WTC11 (cell line): ENCODE data around the gene MCM3AP. TPM values are rescaled to one million over a fixed set of nuclear protein-coding genes. Genes with fewer than 3 reads are reported as not detected.

Experiments
- ATAC-seq: fragments of 200-7000 bp; cut with Tn5 transposase; 2 replicates; pipeline ENCODE4 v1.10.0; 2021; ENCODE audit warnings: mild to moderate bottlenecking, moderate library complexity
- CTCF ChIA-PET: fragments of 300-600 bp; sonication (Branson Sonifier 250); formaldehyde crosslinking; loops from one replicate; lab custom pipeline; 2021; ENCODE audit warnings: antibody characterized with exemption; lab: Charles Lee
- POLR2A ChIA-PET: fragments of 350-600 bp; sonication (Branson Sonifier 250); formaldehyde crosslinking; loops from one replicate; lab custom pipeline; 2021; ENCODE audit warnings: antibody characterized with exemption; lab: Charles Lee
- DNase-seq: peaks from one replicate; pipeline ENCODE4 v3.0.0; 2021; ENCODE audit warnings: low spot score
- H3K27ac Mint-ChIP-seq: 2 replicates; pipeline ENCODE4 v1.8.0; 2021; ENCODE audit warnings: mixed read lengths
- H3K27me3 Mint-ChIP-seq: 2 replicates; pipeline ENCODE4 v1.8.0; 2021; ENCODE audit warnings: low read depth, mild to moderate bottlenecking, moderate library complexity, mixed read lengths
- H3K36me3 Mint-ChIP-seq: 2 replicates; pipeline ENCODE4 v1.8.0; 2021; ENCODE audit warnings: mixed read lengths
- H3K4me1 Mint-ChIP-seq: 2 replicates; pipeline ENCODE4 v1.8.0; 2022; ENCODE audit warnings: mixed read lengths
- H3K4me3 Mint-ChIP-seq: 2 replicates; pipeline ENCODE4 v1.8.0; 2021; ENCODE audit warnings: mild to moderate bottlenecking, moderate library complexity, mixed read lengths
- H3K9me3 Mint-ChIP-seq: 2 replicates; pipeline ENCODE4 v1.8.0; 2021; ENCODE audit warnings: mixed read lengths
- CBFB ChIP-seq: sonication (generic); formaldehyde crosslinking; IDR thresholded peaks from 2 replicates; pipeline ENCODE4 v1.8.1; 2022; ENCODE audit warnings: mild to moderate bottlenecking, low read depth, missing genetic modification reagents
- E2F5 ChIP-seq: sonication (generic); formaldehyde crosslinking; IDR thresholded peaks from 2 replicates; pipeline ENCODE4 v1.8.1; 2022; ENCODE audit warnings: mild to moderate bottlenecking, moderate library complexity, missing genetic modification reagents
- ELF4 ChIP-seq: sonication (generic); formaldehyde crosslinking; IDR thresholded peaks from 2 replicates; pipeline ENCODE4 v1.8.1; 2022; ENCODE audit warnings: low read depth, mild to moderate bottlenecking, moderate library complexity, missing genetic modification reagents
- FOXP4 ChIP-seq: sonication (generic); formaldehyde crosslinking; IDR thresholded peaks from 2 replicates; pipeline ENCODE4 v1.8.0; 2022; ENCODE audit warnings: mild to moderate bottlenecking, missing genetic modification reagents
- GABPB1 ChIP-seq: sonication (generic); formaldehyde crosslinking; IDR thresholded peaks from 2 replicates; pipeline ENCODE4 v1.8.1; 2023; ENCODE audit warnings: mild to moderate bottlenecking, missing genetic modification reagents
- GTF2I ChIP-seq: fragments of 250-450 bp; sonication (Bioruptor Pico); conservative IDR thresholded peaks from 2 replicates; pipeline ENCODE4 v1.4.0; 2021; ENCODE audit warnings: mild to moderate bottlenecking
- HMGA2 ChIP-seq: fragments of 250-450 bp; sonication (Bioruptor Pico); IDR thresholded peaks from 2 replicates; pipeline ENCODE4 v1.4.0; 2021; ENCODE audit warnings: mild to moderate bottlenecking, moderate library complexity
- IRF1 ChIP-seq: sonication (generic); formaldehyde crosslinking; IDR thresholded peaks from 2 replicates; pipeline ENCODE4 v1.8.0; 2023; ENCODE audit warnings: missing genetic modification reagents
- IRF2 ChIP-seq: sonication (generic); formaldehyde crosslinking; IDR thresholded peaks from 2 replicates; pipeline ENCODE4 v1.8.0; 2022; ENCODE audit warnings: low read depth, missing genetic modification reagents, borderline replicate concordance
- KAT7 ChIP-seq: sonication (generic); formaldehyde crosslinking; IDR thresholded peaks from 2 replicates; pipeline ENCODE4 v1.8.1; 2023; ENCODE audit warnings: missing genetic modification reagents, mild to moderate bottlenecking, borderline replicate concordance
- NFATC4 ChIP-seq: fragments of 250-450 bp; sonication (Bioruptor Pico); IDR thresholded peaks from 2 replicates; pipeline ENCODE4 v1.9.0; 2021; ENCODE audit warnings: mild to moderate bottlenecking
- NFE2L1 ChIP-seq: sonication (generic); formaldehyde crosslinking; IDR thresholded peaks from 2 replicates; pipeline ENCODE4 v1.8.1; 2023; ENCODE audit warnings: missing genetic modification reagents
- NR1H2 ChIP-seq: sonication (generic); formaldehyde crosslinking; IDR thresholded peaks from 2 replicates; pipeline ENCODE4 v1.9.0; 2021; ENCODE audit warnings: mild to moderate bottlenecking, moderate library complexity, missing genetic modification reagents
- NR2C2 ChIP-seq: sonication (generic); formaldehyde crosslinking; IDR thresholded peaks from 2 replicates; pipeline ENCODE4 v1.8.0; 2022; ENCODE audit warnings: mild to moderate bottlenecking, missing genetic modification reagents
- PRDM15 ChIP-seq: sonication (generic); formaldehyde crosslinking; IDR thresholded peaks from 2 replicates; pipeline ENCODE4 v1.8.0; 2022; ENCODE audit warnings: missing genetic modification reagents
- SMAD3 ChIP-seq: sonication (generic); formaldehyde crosslinking; IDR thresholded peaks from 2 replicates; pipeline ENCODE4 v1.8.0; 2022; ENCODE audit warnings: missing genetic modification reagents, mild to moderate bottlenecking, borderline replicate concordance
- SP1 ChIP-seq: sonication (generic); formaldehyde crosslinking; conservative IDR thresholded peaks from 2 replicates; pipeline ENCODE4 v1.8.1; 2022; ENCODE audit warnings: missing genetic modification reagents
- STAT6 ChIP-seq: sonication (generic); formaldehyde crosslinking; conservative IDR thresholded peaks from 2 replicates; pipeline ENCODE4 v1.8.1; 2023; ENCODE audit warnings: mild to moderate bottlenecking, low read depth, missing genetic modification reagents, moderate library complexity
- TP53 ChIP-seq: sonication (generic); formaldehyde crosslinking; IDR thresholded peaks from 2 replicates; pipeline ENCODE4 v1.8.1; 2023; ENCODE audit warnings: mild to moderate bottlenecking, missing genetic modification reagents
- ZBTB43 ChIP-seq: sonication (generic); formaldehyde crosslinking; IDR thresholded peaks from 2 replicates; pipeline ENCODE4 v1.8.1; 2023; ENCODE audit warnings: mild to moderate bottlenecking, missing genetic modification reagents
- ZNF232 ChIP-seq: sonication (generic); formaldehyde crosslinking; IDR thresholded peaks from 2 replicates; pipeline ENCODE4 v1.8.0; 2022; ENCODE audit warnings: mild to moderate bottlenecking, missing genetic modification reagents
- ZNF512 ChIP-seq: sonication (generic); formaldehyde crosslinking; IDR thresholded peaks from 2 replicates; pipeline ENCODE4 v1.8.1; 2022; ENCODE audit warnings: missing genetic modification reagents, borderline replicate concordance
- total RNA-seq: library from RNA; stranded (reverse); gene quantifications from 3 replicates; pipeline ENCODE4 v1.2.3, GENCODE V29; 2021

MCM3AP gene
- total RNA-seq, 1 experiment from 2014 or later = 167 TPM

- TF ChIP-seq ZBTB43 (CRISPR knock-in tag) = no peak
- no peak for TF ChIP-seq CBFB
- TF ChIP-seq PRDM15 (CRISPR knock-in tag) = peak; percentile 78
- TF ChIP-seq, all 79 proteins: peak for 3
Observed at GRCh38 chr21:46325073-46325912, 39.9 kb upstream of the MCM3AP start (continued).

- CTCF ChIA-PET = interaction anchor here (0.6 to 1.8 kb wide), 4 partner anchors 87 to 343 kb away, joined by 3 to 4 read pairs (median 4); no protein-coding TSS in a partner anchor
- POLR2A ChIA-PET = no interaction called here
- Mint-ChIP-seq H3K4me1 (peaks cover 32% of the 10 kb centered on the region), H3K27ac (no peak overlapping the region), H3K4me3 (peak overlapping the region; percentile 96), H3K36me3 (peaks cover 35% of the 10 kb centered on the region), H3K9me3 (no peaks in the 10 kb centered on the region), H3K27me3 (no peaks in the 10 kb centered on the region)
- DNase-seq = peak; percentile 85
- ATAC-seq = peak; percentile 70
- TF ChIP-seq GABPB1 (CRISPR knock-in tag) (no peak; the same call in 1 of the 2 replicates), KAT7 (CRISPR knock-in tag) (no peak), NR1H2 (CRISPR knock-in tag) (no peak), TP53 (CRISPR knock-in tag) (0 out of 2 replicates have a peak, but pooled peaks have one; percentile 37), STAT6 (no peak), IRF2 (CRISPR knock-in tag) (no peak), SMAD3 (CRISPR knock-in tag) (0 out of 2 replicates have a peak, but pooled peaks have one; percentile 5), ZNF232 (CRISPR knock-in tag) (no peak), NR2C2 (no peak), NFATC4 (CRISPR knock-in tag) (no peak), NFE2L1 (CRISPR knock-in tag) (no peak), HMGA2 (CRISPR knock-in tag) (no peak), FOXP4 (no peak), ELF4 (no peak), IRF1 (peak; percentile 43; the same call in 1 of the 2 replicates), ZNF512 (CRISPR knock-in tag) (no peak), E2F5 (CRISPR knock-in tag) (peak; percentile 35; the same call in 1 of the 2 replicates), GTF2I (CRISPR knock-in tag) (no peak), SP1 (CRISPR knock-in tag) (peak; percentile 55)
Observed at GRCh38 chr21:46324390-46325072, 39.1 kb upstream of the MCM3AP start.
